ENCODE results near the gene WAC.

WAC gene

GRCh38 chr10:28554952-28555351 lies 22.0 kb downstream of the WAC start:
- in situ Hi-C loops (cut with MboI; ENCODE audit: low sequenced_read_pairs, unreplicated experiment), result no loop called here
- no peak for TF ChIP-seq CTCF (IDR thresholded peaks at IDR 0.05; ENCODE audit: borderline replicate concordance, control extremely low read depth, extremely low read depth, insufficient read depth, missing control alignments)
- DNase-seq (ENCODE audit: low spot score), result no peak

- in situ Hi-C loops (cut with MboI; ENCODE audit: low sequenced_read_pairs, unreplicated experiment), result no loop called here
- TF ChIP-seq CTCF (IDR thresholded peaks at IDR 0.05; ENCODE audit: borderline replicate concordance, control extremely low read depth, extremely low read depth, insufficient read depth, missing control alignments), result no peak
- no peak for DNase-seq (ENCODE audit: low spot score)
Measured at GRCh38 chr10:28555358-28555757, 22.4 kb downstream of the WAC start.

DNA sequence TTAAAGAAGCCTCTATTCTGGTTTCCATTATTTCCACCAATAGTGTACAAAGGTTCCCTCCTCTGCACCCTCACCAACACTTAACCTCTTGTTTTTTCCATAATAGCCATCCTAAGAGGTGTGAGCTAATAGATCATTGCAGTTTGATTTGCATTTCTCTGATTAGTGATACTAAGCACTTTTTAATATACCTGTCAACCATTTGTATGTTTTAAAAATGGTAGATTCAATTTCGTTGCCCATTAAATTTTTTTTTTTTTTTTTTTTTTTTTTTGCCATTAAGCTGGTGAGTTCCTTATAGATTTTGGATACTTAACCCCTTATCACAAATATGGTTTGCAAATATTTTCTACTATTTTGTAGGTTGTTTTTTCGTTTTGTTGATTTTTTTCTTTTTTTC lies 23.2 kb downstream of the WAC start:
- no peak for TF ChIP-seq CTCF (IDR thresholded peaks at IDR 0.05; ENCODE audit: borderline replicate concordance, control extremely low read depth, extremely low read depth, insufficient read depth, missing control alignments)
- DNase-seq (ENCODE audit: low spot score), result no peak
- in situ Hi-C loops (cut with MboI; ENCODE audit: low sequenced_read_pairs, unreplicated experiment), result no loop called here

DNA sequence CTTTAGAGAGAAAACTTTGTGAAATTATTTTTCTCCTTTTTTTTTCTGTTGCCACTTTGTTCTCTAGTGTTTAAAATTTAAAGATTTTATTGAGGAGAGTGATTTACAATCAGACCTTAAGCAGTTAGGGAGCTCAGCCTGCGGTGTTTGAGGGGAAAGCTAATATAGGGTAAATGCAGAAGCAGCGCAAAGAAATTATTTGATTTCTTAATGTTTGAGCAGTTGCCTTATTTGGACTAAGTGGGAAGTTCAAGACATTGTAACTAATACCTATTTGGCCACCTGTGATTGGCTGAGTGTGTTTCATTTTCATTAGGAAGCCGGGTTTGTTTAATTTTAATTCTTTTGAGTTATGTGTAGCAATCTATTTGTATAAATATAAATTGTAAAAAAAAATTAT lies 25.3 kb downstream of the WAC start:
- TF ChIP-seq CTCF (IDR thresholded peaks at IDR 0.05; ENCODE audit: borderline replicate concordance, control extremely low read depth, extremely low read depth, insufficient read depth, missing control alignments), result no peak
- in situ Hi-C loops (cut with MboI; ENCODE audit: low sequenced_read_pairs, unreplicated experiment), result no loop called here
- no peak for DNase-seq (ENCODE audit: low spot score)

DNA sequence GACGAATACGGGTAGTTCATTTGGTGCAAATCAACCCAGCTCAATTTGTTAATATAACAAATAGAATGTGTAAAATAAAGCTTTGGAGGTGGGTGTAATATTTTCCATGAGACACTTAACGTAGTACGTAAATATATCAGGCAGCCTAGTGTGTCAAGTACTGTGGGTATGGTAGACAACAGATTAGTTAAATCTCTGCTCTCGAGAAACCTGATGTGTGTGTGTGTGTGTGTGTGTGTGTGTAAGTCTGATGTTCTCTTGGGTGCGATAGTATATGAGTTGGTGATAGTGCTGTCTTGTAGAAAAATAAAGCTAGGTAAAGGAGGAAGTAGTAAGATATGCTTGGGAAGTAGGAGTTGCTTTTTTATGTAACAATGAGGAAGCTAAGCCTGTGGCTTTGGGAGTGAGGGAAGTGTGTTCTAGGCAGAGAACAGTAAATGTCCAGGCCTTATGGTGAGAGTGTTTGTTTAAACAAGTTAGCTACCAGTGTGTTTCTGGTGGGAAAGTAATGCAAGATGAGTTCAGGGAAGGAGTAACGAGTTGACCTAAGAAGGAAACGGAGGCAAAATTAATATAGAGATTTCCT lies 26.1 kb downstream of the WAC start:
- TF ChIP-seq CTCF (IDR thresholded peaks at IDR 0.05; ENCODE audit: borderline replicate concordance, control extremely low read depth, extremely low read depth, insufficient read depth, missing control alignments), result no peak
- in situ Hi-C loops (cut with MboI; ENCODE audit: low sequenced_read_pairs, unreplicated experiment), result no loop called here
- no peak for DNase-seq (ENCODE audit: low spot score)

- no peak for DNase-seq (ENCODE audit: low spot score)
- TF ChIP-seq CTCF (IDR thresholded peaks at IDR 0.05; ENCODE audit: borderline replicate concordance, control extremely low read depth, extremely low read depth, insufficient read depth, missing control alignments), result no peak
- in situ Hi-C loops (cut with MboI; ENCODE audit: low sequenced_read_pairs, unreplicated experiment), result no loop called here
Measured at GRCh38 chr10:28559618-28560017, 26.7 kb downstream of the WAC start.

DNA sequence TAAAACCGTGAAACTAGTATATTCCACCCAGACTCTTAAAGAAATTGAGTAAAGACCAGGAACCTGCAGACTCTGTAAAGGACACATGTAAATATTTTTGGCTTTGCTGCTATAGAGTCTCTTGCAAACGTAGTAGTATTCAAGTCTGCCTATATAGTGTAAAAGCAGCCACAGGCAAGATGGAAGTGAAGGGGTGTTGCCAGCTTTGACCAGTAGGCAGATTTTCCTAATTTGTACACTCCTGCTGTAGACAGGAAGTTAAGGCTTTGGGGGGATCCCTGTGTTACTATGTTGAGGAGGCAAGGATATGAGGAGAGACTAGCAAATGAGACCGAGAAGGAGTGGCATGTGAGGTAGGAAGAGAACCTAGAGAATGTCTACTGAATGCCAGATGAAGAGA lies 27.7 kb downstream of the WAC start:
- no peak for TF ChIP-seq CTCF (IDR thresholded peaks at IDR 0.05; ENCODE audit: borderline replicate concordance, control extremely low read depth, extremely low read depth, insufficient read depth, missing control alignments)
- in situ Hi-C loops (cut with MboI; ENCODE audit: low sequenced_read_pairs, unreplicated experiment), result no loop called here
- no peak for DNase-seq (ENCODE audit: low spot score)
